DMS153 treated with DMSO at 0.1 percent for 48 hours (cell line): Measurements from ENCODE around the gene CCL2.

Source experiments
- DNase-seq: peaks from one replicate; lab custom pipeline; 2025; ENCODE audit not compliant: unreplicated experiment; lab: John Stamatoyannopoulos, UW

Gene CCL2

DNA sequence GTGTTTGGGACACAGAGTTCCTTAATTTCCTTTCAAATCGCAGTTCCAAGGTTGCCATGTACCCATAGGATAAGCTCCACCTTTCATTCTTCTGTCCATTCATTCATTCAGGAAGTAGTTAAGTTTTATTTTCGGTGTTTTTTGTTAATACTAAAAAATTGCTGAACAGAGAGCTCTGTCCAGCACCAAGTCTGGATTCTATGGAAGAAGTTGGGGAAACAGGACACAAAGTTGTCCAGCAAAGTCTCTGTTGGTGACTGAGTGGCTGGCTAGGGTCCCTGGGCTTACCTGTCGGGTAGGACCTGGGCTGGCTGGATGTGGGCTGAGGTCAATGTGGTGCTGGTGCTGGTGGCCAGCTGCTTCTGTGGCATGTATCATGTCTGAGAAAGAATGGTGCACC lies 17.6 kb upstream of the CCL2 start:
- no peak for DNase-seq

DNA sequence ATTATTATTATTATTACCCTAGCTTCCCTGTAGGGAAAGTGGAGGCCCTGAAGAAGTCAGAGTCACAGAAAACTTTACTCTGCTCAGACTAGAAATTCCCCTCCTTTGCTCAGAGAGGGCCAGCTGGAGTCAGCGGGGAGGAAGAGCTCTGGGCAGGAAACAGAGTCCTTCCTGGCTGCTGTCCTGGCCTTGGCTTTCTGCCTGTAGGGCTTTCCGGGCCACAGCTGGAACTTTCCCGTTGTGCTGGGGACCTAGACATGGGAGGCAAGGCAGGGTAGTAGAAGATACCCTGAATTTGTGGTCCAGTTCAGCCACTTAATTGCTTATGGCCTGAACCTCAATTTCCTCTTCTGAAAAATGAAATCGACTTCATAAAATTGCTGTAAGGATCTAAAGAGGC lies 14.0 kb upstream of the CCL2 start:
- no peak for DNase-seq

DNA sequence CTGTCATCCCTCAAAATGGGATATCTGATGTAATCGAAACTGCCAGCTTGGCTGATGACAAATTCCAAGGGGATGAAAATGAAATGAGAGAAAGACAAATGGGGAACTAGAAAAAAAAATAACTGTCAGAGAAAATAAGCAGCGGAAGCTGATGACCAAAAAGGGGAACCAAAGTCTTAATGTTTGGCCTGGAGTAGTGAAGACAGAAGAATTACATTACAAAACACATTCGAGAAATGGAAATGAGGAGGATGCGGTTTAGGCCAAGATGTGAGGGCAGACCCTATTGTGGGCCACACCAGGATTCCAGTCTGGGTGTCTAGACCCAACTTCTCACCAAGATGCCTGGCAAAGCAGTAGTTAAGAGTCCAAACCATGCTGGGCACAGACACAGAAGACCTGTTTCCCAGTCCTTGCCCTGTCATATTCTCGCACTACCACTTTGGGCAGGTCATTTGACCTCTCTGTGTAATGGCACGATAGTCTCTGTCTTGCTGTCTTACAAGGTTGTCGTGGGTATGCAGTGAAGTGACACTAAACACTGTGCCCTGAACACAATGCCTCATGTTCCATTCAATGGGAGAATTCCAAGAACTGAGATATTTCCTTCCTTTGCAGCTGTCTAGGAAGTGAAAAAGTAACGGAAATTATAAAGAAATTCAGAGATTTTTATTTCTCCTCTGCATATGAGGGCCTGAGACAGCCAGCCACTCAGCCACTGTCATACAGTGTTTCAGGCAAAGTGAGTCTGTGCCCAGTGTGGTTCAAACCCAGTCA lies 12.3 kb upstream of the CCL2 start:
- no peak for DNase-seq

DNA sequence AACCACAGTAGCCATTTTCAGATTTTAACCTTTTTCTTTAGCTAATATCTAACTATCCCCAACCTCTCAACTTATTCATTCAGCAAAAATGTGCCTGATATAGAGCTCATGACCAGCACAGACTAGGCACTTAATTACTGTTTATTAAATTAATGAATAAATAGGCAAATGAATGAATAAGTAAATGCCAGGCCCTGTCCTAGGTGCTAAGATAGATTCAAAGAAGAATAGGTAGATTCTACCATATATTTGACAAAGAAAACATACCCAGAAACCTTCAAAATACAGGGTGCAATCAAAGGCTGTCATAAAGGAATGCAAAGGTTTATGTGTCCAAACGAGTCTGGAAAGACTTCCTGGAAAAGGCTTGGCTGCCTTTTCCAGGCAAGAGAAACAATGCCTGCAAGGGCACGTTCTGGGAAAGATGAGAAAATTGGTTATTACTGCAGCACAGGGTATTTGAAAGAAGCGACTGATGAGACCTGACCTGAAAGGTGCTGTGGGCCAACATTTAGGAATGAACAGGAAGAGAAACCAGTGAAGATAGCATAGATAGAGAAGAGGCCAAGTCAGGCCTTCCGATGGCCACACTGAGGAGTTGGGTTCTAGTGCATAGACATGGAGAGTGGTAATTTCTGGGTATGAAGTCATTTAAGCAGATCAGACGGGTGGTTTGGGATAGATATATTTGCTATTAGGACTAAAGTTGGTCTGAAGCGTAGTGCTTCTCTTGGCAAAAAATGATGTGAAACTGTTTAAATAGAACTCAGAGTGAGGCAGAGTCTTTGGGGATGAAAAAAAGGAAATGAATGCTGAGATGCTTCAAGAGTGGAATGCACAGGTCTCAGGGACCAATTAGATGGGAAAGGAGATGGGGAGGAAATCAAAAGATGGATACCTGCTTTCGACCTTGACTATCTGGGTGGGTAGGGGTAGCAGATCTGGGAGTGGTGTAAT lies 11.4 kb upstream of the CCL2 start:
- no peak for DNase-seq

DNA sequence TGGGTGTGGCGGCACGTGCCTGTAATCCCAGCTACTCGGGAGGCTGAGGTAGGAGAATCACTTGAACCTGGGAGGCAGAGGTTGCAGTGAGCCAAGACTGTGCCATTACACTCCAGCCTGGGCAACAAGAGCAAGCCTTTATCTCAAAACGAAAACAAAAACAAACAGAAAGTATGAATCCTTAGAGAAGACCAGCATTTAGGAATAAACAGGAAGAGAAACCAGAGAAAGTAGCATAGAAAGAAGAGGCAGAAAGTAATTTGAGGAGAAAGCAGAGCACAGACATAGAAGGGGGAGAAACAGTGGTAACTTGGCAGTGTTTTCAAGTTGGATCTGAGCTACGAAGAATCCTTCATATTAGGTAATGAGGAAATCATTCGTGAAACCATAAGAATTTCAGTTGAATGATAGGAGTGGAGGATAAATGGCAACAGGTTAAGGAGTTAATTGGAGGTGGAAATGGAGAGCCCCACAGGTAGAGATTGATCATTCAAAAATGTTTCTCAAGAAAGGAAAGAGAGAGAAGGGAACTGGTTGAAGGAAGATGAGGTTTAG lies 9.7 kb upstream of the CCL2 start:
- no peak for DNase-seq

DNA sequence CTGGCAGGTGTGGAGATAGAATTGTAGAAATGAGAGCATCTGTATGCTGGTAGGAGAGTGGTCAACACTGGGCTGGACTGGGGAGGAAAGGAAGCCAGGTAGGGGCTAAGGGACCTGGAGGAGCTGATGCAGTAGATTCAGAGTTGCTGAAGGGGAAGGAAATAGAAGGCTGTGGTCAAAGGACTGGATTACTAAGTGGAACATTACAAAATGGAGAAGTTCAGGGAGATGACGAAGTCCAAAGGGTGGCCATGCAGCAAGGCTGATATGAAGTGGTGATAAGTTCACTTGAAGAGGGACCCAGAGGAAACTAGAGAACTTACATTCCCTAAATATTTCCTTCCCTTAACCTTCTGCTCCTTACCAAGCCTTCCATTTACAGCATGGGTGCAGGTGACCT lies 8.6 kb upstream of the CCL2 start:
- DNase-seq: no peak

DNA sequence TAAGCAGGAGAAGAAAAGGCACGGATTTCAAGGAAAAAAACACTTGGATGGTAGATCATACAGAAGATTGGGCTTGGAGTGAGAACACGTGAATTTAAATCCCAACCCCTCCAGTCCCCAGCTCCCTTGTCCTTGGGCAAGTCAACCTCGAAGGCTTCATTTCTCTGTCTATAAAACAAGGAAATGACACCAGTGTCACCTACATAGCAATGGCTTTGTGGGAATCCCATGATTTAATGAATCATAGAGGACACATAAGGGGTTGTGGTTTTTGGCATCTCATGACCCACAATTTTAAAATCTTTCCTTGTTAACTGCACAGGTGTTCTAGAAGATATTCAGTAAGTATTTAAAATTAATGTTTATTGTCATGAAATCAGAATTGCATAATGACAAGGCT lies 8.2 kb upstream of the CCL2 start:
- no peak for DNase-seq

DNA sequence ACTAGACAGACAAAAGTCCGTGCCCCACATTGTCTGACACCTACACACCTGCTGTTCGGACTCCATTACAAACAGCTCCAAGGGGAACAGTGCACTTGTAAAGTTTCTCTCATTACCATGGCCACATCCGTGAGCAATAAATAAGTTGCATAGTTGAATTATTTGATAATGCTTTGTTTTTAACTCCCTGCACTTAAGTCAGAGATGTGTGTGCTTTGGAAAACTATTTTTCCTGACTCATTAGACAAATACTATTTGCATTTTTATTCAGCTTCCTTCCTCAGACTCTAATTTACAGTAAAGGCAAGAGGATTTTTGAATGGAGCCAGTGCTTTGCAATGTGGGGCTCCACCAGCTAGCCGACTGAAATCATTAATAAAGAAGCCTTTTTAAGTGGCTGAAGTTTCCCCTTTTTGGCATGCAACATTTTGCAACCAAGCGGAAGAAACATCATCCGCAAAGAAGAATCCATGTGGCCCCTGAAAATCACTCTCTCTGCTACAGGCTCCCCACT lies 6.5 kb upstream of the CCL2 start:
- DNase-seq: no peak

DNA sequence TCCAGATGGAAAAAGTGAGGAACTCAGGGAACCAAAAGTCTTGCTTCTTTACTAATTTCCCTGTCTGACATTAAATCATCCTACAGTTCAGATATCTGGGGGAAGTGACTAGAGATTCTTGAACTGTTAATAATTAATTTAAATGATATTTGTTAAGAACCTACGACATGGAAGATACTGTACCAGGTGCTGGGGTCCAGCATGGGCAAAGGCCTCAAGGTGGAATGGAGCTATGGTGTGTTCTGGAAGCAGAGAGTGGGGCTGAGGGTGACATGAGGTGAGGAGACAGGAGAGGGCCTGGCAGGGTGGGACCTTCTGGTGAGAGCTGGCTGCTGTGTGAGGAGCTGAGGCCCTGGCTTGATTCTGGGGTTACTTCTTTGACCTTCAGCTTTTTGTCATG lies 6.0 kb upstream of the CCL2 start:
- DNase-seq: no peak

DNA sequence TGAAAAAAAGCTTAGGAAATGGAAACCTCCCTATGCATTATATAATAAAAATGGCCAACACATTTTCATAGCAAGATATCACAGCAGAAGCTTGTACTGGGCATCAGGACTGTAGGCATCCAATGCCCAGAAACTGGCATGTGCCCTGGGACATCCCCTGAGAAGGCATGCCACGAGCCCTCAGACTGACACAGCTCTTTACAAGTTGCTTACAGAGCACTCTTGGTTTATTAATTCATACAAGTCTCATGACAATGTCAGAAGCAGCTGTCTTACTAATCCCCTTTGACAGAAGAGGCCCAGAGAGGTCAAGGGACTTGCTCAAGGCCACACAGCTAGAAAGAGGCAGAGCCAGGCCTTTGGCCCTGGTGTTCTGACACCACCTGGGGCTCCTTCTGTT lies 5.6 kb upstream of the CCL2 start:
- DNase-seq: no peak

DNA sequence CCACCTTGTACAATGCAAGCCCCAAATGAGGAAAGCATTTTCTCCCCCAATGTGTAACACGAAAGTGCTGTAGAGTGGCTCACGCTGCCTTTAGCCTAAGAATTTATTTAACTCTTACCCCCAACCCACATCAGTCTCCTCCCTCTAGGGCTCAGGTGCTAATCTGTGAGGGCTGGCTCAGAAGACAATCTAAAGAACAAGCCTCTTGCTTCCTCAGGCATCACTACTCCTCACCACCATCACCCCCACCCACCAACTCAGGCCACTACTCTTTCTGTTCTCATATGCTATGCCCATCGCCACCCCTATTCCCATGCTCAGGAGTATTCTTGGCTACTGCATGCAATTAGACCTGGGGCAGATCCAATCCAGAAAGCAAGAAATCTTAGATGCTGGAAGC lies 3.9 kb upstream of the CCL2 start:
- no peak for DNase-seq

DNA sequence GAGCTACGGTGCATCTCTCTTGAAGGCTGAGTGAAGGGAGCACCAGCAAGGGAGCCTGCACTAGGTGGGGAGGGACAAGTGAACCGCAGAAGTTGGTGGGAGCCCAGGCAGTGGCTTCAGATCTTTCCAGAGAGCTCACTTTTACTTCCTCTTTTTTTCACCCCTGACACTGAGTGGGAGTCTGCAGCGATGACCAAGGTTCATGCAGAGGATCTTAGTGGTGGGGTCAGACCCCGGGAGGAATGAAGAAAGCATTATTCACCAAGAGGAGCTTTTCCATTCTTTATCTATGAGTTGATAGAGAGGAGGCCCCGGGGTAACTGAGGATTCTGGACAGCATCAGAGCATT lies 3.0 kb upstream of the CCL2 start:
- DNase-seq: no peak

DNA sequence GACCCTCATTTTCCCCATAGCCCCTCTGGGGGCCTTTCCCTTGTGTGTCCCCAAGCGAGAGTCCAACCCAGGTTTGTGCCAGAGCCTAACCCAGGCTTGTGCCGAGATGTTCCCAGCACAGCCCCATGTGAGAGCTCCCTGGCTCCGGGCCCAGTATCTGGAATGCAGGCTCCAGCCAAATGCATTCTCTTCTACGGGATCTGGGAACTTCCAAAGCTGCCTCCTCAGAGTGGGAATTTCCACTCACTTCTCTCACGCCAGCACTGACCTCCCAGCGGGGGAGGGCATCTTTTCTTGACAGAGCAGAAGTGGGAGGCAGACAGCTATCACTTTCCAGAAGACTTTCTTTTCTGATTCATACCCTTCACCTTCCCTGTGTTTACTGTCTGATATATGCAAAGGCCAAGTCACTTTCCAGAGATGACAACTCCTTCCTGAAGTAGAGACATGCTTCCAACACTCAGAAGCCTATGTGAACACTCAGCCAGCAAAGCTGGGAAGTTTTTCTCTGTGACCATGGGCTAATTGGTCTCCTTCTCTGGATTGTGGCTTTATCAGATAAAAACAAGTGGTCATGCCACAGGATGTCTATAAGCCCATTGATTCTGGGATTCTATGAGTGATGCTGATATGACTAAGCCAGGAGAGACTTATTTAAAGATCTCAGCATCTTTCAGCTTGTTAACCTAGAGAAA lies 2.5 kb upstream of the CCL2 start:
- DNase-seq: no peak

DNA sequence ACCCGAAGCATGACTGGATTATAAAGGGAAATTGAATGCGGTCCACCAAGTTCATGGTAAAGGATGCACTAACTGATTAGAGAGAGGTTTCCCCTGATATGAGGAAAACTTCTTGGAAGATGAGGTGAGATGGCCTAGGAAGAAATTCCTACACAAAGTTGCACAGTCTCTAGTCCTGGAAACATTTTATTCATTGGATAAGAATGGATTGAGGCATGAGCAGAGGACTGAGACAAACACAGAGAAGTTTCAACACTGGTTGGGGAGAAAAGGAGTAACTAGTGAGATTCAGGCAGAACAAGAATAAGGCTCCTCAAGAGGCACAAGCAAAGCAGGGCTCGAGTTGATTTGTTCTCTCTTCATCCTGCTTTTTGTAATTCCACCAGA lies 2.0 kb upstream of the CCL2 start:
- no peak for DNase-seq

DNA sequence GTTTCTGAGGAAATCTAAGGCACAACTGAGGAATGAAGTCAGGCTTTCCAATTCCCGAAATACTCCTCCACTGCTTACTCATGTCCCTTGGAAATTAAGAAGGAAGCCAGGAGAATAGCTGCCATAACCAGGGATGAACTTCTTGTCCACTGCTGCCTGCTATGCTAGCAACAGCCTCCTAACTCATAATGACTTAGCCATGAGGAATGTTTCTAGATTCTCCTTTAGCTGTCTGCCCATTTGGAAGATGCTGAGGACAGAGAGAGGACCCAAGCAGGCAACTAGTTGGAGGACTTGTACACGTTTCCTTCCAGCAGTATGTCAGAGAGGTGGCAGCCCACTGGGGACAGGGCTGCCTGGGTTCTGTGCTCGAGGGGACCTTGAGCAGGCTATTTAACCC lies 939 bp upstream of the CCL2 start:
- no peak for DNase-seq

DNA sequence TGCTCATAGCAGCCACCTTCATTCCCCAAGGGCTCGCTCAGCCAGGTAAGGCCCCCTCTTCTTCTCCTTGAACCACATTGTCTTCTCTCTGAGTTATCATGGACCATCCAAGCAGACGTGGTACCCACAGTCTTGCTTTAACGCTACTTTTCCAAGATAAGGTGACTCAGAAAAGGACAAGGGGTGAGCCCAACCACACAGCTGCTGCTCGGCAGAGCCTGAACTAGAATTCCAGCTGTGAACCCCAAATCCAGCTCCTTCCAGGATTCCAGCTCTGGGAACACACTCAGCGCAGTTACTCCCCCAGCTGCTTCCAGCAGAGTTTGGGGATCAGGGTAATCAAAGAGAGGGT lies 272 bp downstream of the CCL2 start:
- DNase-seq: no peak

DNA sequence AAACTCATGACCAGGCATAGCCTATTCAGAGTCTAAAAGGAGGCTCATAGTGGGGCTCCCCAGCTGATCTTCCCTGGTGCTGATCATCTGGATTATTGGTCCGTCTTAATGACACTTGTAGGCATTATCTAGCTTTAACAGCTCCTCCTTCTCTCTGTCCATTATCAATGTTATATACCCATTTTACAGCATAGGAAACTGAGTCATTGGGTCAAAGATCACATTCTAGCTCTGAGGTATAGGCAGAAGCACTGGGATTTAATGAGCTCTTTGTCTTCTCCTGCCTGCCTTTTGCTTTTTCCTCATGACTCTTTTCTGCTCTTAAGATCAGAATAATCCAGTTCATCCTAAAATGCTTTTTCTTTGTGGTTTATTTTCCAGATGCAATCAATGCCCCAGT lies 756 bp downstream of the CCL2 start:
- no peak for DNase-seq

DNA sequence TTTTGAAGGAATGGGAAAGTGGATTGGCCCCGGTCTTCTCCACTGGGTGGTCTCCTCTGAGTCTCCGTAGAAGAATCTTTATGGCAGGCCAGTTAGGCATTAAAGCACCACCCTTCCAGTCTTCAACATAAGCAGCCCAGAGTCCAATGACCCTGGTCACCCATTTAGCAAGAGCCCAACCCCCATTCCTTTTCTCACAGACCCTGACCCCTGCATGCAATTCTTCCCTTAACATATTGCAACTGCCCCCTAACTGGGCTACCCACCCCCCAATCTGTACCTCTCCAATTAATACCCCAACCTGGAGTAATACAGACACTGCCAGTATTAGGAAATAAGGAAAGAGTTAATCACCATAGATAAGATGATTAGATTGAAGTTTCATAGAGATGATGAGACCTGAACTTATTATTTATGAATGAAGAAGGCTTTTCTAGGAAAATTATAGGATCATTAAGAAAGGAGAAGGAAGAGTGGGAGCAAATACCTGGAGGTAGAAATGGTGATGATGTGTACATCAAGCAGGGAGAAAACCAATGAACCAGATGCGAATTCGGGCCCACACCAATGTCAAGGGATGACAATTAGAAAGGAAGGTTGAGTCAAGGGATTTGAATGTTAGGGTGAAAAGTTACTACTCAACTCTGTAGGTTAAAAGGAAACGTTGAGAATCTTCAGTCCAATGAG lies 2.4 kb downstream of the CCL2 start:
- no peak for DNase-seq

DNA sequence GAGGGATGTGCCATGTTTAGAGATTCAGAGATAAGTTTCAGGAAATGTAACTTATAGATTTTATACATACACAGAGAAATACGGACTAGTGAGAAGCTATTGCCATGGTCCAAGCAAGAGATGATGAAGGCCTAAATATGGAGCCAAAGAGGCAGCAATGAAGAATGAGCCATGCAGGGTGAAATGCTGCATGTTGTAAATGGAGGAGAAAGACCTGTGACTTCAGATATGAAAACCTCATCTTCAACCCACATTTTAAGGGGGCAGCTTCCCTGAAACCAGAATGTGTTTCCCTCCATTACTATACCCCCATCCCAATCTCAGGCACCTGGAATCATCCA lies 2.9 kb downstream of the CCL2 start:
- DNase-seq: no peak

DNA sequence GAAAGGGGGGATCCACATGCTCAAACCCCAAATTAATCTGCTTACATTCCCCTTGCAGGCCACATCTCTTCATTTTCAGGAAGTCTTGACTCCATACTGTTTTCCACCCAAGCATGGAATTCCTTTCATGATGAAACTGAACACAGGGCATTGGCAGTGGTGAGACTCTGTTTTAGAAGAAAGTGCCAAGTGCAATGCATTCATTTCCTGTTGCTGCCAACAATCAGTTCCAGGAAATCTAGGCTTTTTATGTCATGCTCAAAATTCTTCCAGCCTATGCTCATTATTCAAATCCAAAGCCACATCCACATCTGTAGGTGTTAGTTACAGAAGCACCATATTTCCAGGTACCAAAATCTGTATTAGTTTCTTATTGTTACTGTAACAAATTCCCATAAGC lies 4.1 kb downstream of the CCL2 start:
- DNase-seq: no peak

DNA sequence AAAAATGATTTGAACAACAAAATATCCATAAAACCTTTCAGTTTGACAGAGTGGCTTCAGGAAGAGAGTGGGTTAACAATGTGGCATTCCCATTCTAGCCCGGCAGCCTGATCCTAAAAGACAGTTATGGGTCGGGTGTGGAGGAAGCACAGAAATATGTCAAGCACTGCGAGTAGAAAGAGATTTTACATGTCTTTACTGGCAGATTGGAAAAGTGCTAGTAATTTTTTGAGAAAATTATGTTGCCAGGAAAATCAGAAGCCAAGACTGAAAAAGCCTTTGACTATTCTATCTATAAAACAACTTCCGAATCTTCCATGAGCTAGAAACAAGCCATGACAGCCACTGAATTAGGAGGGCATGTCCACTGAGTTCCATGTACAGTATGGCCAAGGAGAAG lies 5.8 kb downstream of the CCL2 start:
- DNase-seq: no peak
